GM12875 (cell line): ENCODE measurements around the gene SLC6A3.

Experiments
- H3K4me3 ChIP-seq: one replicate; pipeline ENCODE4 v1.5.1; 2011; ENCODE audit warnings: low read depth, low read length, control low read depth
- CTCF ChIP-seq: IDR thresholded peaks from 2 replicates; pipeline ENCODE4 v1.5.1; 2011; ENCODE audit warnings: low read depth, mild to moderate bottlenecking, control low read depth, inconsistent platforms, low read length, moderate library complexity, borderline replicate concordance; ENCODE audit not compliant: insufficient read depth

SLC6A3 gene

GRCh38 chr5:1383344-1383743 is 61.9 kb downstream of the SLC6A3 start:
- H3K4me3 ChIP-seq = no peak overlapping the region
- TF ChIP-seq CTCF = no peak

GRCh38 chr5:1382248-1382700 is 63.0 kb downstream of the SLC6A3 start:
- TF ChIP-seq CTCF = no peak
- H3K4me3 ChIP-seq = no peak overlapping the region

DNA sequence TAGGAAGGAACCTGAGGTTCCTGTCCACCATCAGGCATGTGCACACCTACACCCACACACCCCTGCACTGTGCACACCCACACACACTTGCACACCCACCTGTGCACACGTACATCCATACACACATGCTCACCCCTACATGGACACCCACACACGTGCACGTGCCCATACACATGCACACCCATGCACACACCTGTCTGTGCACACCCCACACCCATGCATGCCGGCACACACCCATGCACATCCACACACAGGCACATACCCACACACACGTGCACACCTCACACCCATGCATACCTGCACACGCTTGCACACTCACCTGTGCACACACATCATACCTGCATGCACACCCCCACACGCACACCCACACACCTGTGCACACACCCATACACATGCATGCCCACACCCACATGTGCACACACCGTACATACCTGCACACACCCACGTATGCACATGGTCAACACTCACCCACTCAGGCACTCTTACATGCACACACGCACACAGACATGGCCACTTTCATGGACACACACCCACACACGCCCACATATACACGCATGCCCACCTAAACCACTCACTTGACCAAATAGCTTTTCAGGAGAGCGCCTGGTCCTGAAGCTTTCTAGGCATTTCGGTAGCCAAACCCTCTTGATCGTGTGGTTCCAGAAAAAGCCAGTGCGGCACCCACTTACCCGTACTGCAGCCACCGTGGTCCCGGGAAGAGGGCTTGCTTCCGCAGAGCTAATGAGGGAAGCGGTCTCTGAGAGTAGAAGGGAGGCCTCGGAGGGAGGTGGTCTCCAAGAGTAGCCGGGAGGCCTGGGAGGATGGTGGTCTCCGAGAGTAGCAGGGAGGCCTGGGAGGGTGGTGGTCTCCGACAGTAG is 63.6 kb downstream of the SLC6A3 start:
- TF ChIP-seq CTCF = no peak
- no peak overlapping the region for H3K4me3 ChIP-seq

- TF ChIP-seq CTCF = no peak
- no peak overlapping the region for H3K4me3 ChIP-seq
Measured at GRCh38 chr5:1380910-1381309, 64.3 kb downstream of the SLC6A3 start.

GRCh38 chr5:1380011-1380817 is 65.0 kb downstream of the SLC6A3 start:
- H3K4me3 ChIP-seq = no peak overlapping the region
- peak; percentile 63; the same call in 1 of the 2 replicates for TF ChIP-seq CTCF

DNA sequence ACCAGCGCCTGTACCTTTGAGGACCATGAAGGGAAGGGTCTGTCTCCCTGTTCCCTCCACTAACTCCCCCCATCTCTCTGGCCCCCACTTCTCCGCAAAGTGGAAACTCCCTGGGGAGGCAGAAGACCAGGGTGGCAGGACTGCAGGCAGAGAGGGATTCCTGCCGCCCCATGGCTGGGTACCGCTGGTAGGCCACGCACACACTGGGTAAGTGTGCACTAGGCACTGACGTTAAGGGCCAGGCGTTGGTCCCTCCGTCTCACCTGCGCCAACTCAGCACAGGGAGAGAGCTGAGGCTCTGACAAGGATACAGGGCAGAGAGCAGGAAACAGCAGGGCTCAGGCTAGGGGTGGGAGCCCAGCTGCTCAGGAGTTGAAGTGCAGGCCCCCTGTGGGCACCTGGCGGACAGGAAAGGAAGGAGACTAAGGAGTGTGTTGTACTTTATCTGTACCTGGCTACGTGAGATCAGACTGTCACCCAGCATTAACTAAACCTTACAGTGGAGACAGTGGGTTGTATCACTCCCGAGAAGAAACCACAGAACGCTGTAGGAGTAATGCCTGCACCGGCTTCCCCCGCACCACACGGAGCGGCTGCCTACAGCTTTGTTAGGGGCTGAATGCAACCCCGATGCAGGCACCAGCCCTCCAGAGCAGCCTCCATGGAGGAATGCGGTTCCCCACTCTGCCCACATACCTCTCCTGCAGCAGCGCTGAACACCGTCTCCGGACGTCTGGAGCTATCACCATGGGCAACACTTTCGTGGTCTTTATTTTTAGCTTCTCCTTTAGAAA is 66.2 kb downstream of the SLC6A3 start:
- no peak overlapping the region for H3K4me3 ChIP-seq
- TF ChIP-seq CTCF = no peak
